ENCODE data around the gene BICRAL.

DNA sequence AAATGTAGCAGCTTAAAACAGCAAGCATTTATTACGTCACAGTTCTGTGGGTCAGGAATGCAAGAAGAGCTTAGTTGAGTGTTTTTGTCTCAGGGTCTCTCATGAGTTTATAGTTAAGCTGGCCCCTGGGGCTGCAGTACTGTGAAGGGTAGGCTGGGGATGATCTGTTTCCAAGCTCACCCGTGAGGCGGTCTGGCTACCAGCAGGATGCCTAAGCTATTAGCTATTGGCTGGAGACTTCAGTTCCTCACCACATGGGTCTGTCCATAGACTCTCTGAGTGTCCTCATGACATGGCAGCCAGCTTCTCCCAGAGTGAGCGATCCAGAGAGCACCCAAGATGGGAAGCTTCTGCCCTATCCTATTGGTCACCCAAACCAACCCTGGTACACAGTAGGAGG lies 12.8 kb upstream of the BICRAL start:
- TF ChIP-seq, protein P1, sequence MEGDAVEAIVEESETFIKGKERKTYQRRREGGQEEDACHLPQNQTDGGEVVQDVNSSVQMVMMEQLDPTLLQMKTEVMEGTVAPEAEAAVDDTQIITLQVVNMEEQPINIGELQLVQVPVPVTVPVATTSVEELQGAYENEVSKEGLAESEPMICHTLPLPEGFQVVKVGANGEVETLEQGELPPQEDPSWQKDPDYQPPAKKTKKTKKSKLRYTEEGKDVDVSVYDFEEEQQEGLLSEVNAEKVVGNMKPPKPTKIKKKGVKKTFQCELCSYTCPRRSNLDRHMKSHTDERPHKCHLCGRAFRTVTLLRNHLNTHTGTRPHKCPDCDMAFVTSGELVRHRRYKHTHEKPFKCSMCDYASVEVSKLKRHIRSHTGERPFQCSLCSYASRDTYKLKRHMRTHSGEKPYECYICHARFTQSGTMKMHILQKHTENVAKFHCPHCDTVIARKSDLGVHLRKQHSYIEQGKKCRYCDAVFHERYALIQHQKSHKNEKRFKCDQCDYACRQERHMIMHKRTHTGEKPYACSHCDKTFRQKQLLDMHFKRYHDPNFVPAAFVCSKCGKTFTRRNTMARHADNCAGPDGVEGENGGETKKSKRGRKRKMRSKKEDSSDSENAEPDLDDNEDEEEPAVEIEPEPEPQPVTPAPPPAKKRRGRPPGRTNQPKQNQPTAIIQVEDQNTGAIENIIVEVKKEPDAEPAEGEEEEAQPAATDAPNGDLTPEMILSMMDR (IDR thresholded peaks at IDR 0.05; ENCODE audit: poor library complexity), result no peak
- TF ChIP-seq EZH2phosphoT487 (IDR thresholded peaks at IDR 0.05; ENCODE audit: low read depth, severe bottlenecking, unreplicated experiment) (no peak), EZH2 (IDR thresholded peaks at IDR 0.05; ENCODE audit: borderline replicate concordance) (no peak)
